ENCODE results near the gene ZNF44. TPM values are rescaled to one million over a fixed set of nuclear protein-coding genes. Genes with fewer than 3 reads are reported as not detected.

The ZNF44 gene
- total and polyA plus RNA-seq, 2 experiments from 2014 or later, result 4.1 to 4.3 TPM

GRCh38 chr19:12260861-12261260, 33.8 kb downstream of the ZNF44 start (continued):
- TF ChIP-seq, protein P1, sequence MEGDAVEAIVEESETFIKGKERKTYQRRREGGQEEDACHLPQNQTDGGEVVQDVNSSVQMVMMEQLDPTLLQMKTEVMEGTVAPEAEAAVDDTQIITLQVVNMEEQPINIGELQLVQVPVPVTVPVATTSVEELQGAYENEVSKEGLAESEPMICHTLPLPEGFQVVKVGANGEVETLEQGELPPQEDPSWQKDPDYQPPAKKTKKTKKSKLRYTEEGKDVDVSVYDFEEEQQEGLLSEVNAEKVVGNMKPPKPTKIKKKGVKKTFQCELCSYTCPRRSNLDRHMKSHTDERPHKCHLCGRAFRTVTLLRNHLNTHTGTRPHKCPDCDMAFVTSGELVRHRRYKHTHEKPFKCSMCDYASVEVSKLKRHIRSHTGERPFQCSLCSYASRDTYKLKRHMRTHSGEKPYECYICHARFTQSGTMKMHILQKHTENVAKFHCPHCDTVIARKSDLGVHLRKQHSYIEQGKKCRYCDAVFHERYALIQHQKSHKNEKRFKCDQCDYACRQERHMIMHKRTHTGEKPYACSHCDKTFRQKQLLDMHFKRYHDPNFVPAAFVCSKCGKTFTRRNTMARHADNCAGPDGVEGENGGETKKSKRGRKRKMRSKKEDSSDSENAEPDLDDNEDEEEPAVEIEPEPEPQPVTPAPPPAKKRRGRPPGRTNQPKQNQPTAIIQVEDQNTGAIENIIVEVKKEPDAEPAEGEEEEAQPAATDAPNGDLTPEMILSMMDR (conservative IDR thresholded peaks at IDR 0.05; ENCODE audit: low read depth in 2 of 2), result no peak
- TF ChIP-seq ZNF331 (CRISPR knock-in tag; IDR thresholded peaks at IDR 0.05; ENCODE audit: low read depth), result no peak
- TF ChIP-seq CREB1 (CRISPR knock-in tag; IDR thresholded peaks at IDR 0.05; ENCODE audit: low read depth), result no peak
- TF ChIP-seq, protein P2, sequence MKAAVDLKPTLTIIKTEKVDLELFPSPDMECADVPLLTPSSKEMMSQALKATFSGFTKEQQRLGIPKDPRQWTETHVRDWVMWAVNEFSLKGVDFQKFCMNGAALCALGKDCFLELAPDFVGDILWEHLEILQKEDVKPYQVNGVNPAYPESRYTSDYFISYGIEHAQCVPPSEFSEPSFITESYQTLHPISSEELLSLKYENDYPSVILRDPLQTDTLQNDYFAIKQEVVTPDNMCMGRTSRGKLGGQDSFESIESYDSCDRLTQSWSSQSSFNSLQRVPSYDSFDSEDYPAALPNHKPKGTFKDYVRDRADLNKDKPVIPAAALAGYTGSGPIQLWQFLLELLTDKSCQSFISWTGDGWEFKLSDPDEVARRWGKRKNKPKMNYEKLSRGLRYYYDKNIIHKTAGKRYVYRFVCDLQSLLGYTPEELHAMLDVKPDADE (IDR thresholded peaks at IDR 0.05), result no peak
- no peak for TF ChIP-seq EZH2phosphoT487 (IDR thresholded peaks at IDR 0.05; ENCODE audit: unreplicated experiment)
- TF ChIP-seq ZNF114 (CRISPR knock-in tag; IDR thresholded peaks at IDR 0.05), result no peak
- TF ChIP-seq POLR2AphosphoS5 (IDR thresholded peaks at IDR 0.05; ENCODE audit: low read depth), result no peak
- no peak for TF ChIP-seq JUNB (IDR thresholded peaks at IDR 0.05; ENCODE audit: unreplicated experiment)

DNA sequence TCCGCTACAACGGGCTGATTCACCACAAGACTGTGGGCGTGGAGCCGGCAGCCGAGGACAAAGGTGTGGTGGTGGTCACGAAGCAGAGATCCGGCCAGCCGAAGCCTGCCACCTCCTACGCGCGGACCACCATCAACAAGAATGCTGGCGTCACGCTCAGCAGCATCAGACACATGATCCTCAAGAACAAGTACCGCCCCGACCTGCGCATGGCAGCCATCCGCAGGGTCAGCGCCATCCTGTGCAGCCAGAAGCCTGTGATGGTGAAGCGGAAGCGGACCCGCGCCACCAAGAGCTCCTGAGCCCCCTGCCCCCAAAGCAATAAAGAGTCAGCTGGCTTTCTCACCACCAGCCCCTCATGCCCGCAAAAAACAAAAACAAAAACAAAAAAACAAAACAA, 34.4 kb downstream of the ZNF44 start:
- peaks cover 91% of the 10 kb centered on the region for H3K9me3 Mint-ChIP-seq
- no peak overlapping the region for H3K27ac Mint-ChIP-seq
- no peak for ATAC-seq
- TF ChIP-seq, protein P3, sequence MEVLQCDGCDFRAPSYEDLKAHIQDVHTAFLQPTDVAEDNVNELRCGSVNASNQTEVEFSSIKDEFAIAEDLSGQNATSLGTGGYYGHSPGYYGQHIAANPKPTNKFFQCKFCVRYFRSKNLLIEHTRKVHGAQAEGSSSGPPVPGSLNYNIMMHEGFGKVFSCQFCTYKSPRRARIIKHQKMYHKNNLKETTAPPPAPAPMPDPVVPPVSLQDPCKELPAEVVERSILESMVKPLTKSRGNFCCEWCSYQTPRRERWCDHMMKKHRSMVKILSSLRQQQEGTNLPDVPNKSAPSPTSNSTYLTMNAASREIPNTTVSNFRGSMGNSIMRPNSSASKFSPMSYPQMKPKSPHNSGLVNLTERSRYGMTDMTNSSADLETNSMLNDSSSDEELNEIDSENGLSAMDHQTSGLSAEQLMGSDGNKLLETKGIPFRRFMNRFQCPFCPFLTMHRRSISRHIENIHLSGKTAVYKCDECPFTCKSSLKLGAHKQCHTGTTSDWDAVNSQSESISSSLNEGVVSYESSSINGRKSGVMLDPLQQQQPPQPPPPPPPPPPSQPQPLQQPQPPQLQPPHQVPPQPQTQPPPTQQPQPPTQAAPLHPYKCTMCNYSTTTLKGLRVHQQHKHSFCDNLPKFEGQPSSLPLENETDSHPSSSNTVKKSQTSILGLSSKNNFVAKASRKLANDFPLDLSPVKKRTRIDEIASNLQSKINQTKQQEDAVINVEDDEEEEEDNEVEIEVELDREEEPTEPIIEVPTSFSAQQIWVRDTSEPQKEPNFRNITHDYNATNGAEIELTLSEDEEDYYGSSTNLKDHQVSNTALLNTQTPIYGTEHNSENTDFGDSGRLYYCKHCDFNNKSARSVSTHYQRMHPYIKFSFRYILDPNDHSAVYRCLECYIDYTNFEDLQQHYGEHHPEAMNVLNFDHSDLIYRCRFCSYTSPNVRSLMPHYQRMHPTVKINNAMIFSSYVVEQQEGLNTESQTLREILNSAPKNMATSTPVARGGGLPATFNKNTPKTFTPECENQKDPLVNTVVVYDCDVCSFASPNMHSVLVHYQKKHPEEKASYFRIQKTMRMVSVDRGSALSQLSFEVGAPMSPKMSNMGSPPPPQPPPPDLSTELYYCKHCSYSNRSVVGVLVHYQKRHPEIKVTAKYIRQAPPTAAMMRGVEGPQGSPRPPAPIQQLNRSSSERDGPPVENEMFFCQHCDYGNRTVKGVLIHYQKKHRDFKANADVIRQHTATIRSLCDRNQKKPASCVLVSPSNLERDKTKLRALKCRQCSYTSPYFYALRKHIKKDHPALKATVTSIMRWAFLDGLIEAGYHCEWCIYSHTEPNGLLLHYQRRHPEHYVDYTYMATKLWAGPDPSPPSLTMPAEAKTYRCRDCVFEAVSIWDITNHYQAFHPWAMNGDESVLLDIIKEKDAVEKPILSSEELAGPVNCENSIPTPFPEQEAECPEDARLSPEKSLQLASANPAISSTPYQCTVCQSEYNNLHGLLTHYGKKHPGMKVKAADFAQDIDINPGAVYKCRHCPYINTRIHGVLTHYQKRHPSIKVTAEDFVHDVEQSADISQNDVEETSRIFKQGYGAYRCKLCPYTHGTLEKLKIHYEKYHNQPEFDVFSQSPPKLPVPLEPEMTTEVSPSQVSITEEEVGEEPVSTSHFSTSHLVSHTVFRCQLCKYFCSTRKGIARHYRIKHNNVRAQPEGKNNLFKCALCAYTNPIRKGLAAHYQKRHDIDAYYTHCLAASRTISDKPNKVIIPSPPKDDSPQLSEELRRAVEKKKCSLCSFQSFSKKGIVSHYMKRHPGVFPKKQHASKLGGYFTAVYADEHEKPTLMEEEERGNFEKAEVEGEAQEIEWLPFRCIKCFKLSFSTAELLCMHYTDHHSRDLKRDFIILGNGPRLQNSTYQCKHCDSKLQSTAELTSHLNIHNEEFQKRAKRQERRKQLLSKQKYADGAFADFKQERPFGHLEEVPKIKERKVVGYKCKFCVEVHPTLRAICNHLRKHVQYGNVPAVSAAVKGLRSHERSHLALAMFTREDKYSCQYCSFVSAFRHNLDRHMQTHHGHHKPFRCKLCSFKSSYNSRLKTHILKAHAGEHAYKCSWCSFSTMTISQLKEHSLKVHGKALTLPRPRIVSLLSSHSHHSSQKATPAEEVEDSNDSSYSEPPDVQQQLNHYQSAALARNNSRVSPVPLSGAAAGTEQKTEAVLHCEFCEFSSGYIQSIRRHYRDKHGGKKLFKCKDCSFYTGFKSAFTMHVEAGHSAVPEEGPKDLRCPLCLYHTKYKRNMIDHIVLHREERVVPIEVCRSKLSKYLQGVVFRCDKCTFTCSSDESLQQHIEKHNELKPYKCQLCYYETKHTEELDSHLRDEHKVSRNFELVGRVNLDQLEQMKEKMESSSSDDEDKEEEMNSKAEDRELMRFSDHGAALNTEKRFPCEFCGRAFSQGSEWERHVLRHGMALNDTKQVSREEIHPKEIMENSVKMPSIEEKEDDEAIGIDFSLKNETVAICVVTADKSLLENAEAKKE (CRISPR knock-in tag; IDR thresholded peaks at IDR 0.05), result no peak
- TF ChIP-seq ZNF114 (CRISPR knock-in tag; IDR thresholded peaks at IDR 0.05) (no peak), CREB1 (CRISPR knock-in tag; IDR thresholded peaks at IDR 0.05; ENCODE audit: low read depth) (no peak), JUNB (IDR thresholded peaks at IDR 0.05; ENCODE audit: unreplicated experiment) (no peak), STAT1 (IDR thresholded peaks at IDR 0.05; ENCODE audit: unreplicated experiment) (no peak), NANOG (IDR thresholded peaks at IDR 0.05; ENCODE audit: borderline replicate concordance) (no peak), EZH2phosphoT487 (IDR thresholded peaks at IDR 0.05; ENCODE audit: unreplicated experiment) (no peak), ZNF331 (CRISPR knock-in tag; IDR thresholded peaks at IDR 0.05; ENCODE audit: low read depth) (no peak), EZH2 (IDR thresholded peaks at IDR 0.05; ENCODE audit: low read depth, unreplicated experiment) (no peak), POLR2AphosphoS5 (IDR thresholded peaks at IDR 0.05; ENCODE audit: low read depth) (no peak)
- TF ChIP-seq, protein P4, sequence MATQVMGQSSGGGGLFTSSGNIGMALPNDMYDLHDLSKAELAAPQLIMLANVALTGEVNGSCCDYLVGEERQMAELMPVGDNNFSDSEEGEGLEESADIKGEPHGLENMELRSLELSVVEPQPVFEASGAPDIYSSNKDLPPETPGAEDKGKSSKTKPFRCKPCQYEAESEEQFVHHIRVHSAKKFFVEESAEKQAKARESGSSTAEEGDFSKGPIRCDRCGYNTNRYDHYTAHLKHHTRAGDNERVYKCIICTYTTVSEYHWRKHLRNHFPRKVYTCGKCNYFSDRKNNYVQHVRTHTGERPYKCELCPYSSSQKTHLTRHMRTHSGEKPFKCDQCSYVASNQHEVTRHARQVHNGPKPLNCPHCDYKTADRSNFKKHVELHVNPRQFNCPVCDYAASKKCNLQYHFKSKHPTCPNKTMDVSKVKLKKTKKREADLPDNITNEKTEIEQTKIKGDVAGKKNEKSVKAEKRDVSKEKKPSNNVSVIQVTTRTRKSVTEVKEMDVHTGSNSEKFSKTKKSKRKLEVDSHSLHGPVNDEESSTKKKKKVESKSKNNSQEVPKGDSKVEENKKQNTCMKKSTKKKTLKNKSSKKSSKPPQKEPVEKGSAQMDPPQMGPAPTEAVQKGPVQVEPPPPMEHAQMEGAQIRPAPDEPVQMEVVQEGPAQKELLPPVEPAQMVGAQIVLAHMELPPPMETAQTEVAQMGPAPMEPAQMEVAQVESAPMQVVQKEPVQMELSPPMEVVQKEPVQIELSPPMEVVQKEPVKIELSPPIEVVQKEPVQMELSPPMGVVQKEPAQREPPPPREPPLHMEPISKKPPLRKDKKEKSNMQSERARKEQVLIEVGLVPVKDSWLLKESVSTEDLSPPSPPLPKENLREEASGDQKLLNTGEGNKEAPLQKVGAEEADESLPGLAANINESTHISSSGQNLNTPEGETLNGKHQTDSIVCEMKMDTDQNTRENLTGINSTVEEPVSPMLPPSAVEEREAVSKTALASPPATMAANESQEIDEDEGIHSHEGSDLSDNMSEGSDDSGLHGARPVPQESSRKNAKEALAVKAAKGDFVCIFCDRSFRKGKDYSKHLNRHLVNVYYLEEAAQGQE (IDR thresholded peaks at IDR 0.05; ENCODE audit: unreplicated experiment), result no peak

More for the DNA sequence above, 34.4 kb downstream of the ZNF44 start:
- Histone ChIP-seq H4K20me1 (replicated peaks; ENCODE audit: insufficient read depth) (no peaks in the 10 kb centered on the region), H3K36me3 (ENCODE audit: insufficient read depth) (no peaks in the 10 kb centered on the region), H2AFZ (no peak overlapping the region), H3F3A (replicated peaks; ENCODE audit: low read depth) (no peaks in the 10 kb centered on the region), H3K79me2 (replicated peaks; ENCODE audit: insufficient read depth) (no peaks in the 10 kb centered on the region), H3K4me2 (no peak overlapping the region), H3K9me2 (ENCODE audit: insufficient read depth) (peaks cover 5% of the 10 kb centered on the region), H3K27ac (ENCODE audit: low read depth) (no peak overlapping the region), H3K27me3 (ENCODE audit: insufficient read depth) (no peaks in the 10 kb centered on the region), H3K4me3 (no peak overlapping the region), H3K4me1 (ENCODE audit: insufficient read depth) (no peaks in the 10 kb centered on the region)
- H3K4me1 Mint-ChIP-seq, result no peaks in the 10 kb centered on the region
- no peaks in the 10 kb centered on the region for H3K27me3 Mint-ChIP-seq (ENCODE audit: insufficient read depth, low read depth, poor library complexity)
- H3K36me3 Mint-ChIP-seq (ENCODE audit: low read depth), result peaks cover 33% of the 10 kb centered on the region
- no peak overlapping the region for H3K4me3 Mint-ChIP-seq
- no peak for DNase-seq (ENCODE audit: low spot score)

All from GM23338 (cell line).